Ishikawa (cell line): Measurements from ENCODE around the gene ACSM3.

ENCODE experiments used
- CEBPB ChIP-seq: IDR thresholded peaks from 2 replicates; pipeline ENCODE4 v1.6.1; 2012
- CREB1 ChIP-seq: IDR thresholded peaks from 2 replicates; pipeline ENCODE4 v1.6.1; 2012; ENCODE audit warnings: low read depth
- EGR1 ChIP-seq: IDR thresholded peaks from 2 replicates; pipeline ENCODE4 v1.6.1; 2012
- EP300 ChIP-seq: IDR thresholded peaks from 2 replicates; pipeline ENCODE4 v1.6.1; 2012; ENCODE audit warnings: borderline replicate concordance
- FOXM1 ChIP-seq: IDR thresholded peaks from 2 replicates; pipeline ENCODE4 v1.6.1; 2012; ENCODE audit warnings: low read depth, borderline replicate concordance
- MAX ChIP-seq: IDR thresholded peaks from 2 replicates; pipeline ENCODE4 v1.6.1; 2012
- NFIC ChIP-seq: IDR thresholded peaks from 2 replicates; pipeline ENCODE4 v1.6.1; 2012
- RAD21 ChIP-seq: IDR thresholded peaks from 2 replicates; pipeline ENCODE4 v1.6.1; 2012; ENCODE audit warnings: low read depth
- REST ChIP-seq: IDR thresholded peaks from 2 replicates; pipeline ENCODE4 v1.6.1; 2012; ENCODE audit warnings: low read depth, mild to moderate bottlenecking
- TAF1 ChIP-seq: IDR thresholded peaks from 2 replicates; pipeline ENCODE4 v1.6.1; 2012; ENCODE audit warnings: low read depth, mild to moderate bottlenecking
- TCF12 ChIP-seq: IDR thresholded peaks from 2 replicates; pipeline ENCODE4 v1.6.1; 2012; ENCODE audit warnings: low read depth
- TEAD4 ChIP-seq: IDR thresholded peaks from 2 replicates; pipeline ENCODE4 v1.6.1; 2012
- USF1 ChIP-seq: IDR thresholded peaks from 2 replicates; pipeline ENCODE4 v1.6.1; 2012
- YY1 ChIP-seq: IDR thresholded peaks from 2 replicates; pipeline ENCODE4 v1.6.1; 2012; ENCODE audit warnings: low read depth
- ZBTB7A ChIP-seq: IDR thresholded peaks from 2 replicates; pipeline ENCODE4 v1.6.1; 2012; ENCODE audit warnings: low read depth

The ACSM3 gene

DNA sequence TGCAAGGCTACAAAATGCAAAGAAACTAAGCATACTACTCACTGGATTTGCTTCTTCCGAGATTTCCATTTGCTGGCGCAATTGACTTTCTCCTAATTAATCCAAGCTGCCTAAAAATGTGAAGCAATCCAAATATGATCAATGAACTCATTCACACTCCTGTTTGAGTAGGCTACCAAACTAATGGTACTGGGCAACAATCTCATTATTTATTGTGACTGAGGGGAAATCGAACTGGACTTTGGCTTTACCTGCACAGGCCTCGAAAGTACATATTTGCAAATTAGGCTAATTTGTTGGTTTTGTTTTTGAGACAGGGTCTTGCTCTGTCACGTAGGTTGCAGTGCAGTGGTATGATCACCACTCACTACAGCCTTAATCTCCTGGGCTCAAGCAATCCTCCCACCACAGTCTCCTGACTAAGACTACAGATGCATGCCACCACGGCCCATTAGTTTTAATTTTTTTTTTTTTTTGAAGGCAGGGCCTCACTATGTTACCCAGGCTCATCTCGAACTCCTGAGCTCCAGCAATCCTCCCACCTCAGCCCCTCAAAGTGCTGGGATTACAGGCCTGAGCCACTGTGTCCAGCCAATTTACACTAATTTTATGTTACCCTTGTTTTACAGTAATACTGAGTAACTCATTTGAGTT, 39.9 kb downstream of the ACSM3 start:
- TF ChIP-seq ZBTB7A (no peak), EP300 (no peak), YY1 (no peak), USF1 (no peak), REST (no peak), TAF1 (no peak), RAD21 (no peak), CEBPB (no peak), TEAD4 (no peak), MAX (no peak), TCF12 (no peak), CREB1 (no peak), NFIC (no peak)

- TF ChIP-seq TAF1 (peak; percentile 99), ZBTB7A (0 out of 2 replicates have a peak, but pooled peaks have one; percentile 35), CREB1 (no peak), CEBPB (no peak), MAX (peak; percentile 88), TEAD4 (no peak; the same call in 1 of the 2 replicates), NFIC (peak; percentile 46; the same call in 1 of the 2 replicates), EP300 (peak; percentile 13; the same call in 1 of the 2 replicates), USF1 (no peak; the same call in 1 of the 2 replicates), RAD21 (no peak), FOXM1 (peak; percentile 80; the same call in 1 of the 2 replicates), EGR1 (peak; percentile 42), REST (no peak; the same call in 1 of the 2 replicates), TCF12 (peak; percentile 72; the same call in 1 of the 2 replicates), YY1 (peak; percentile 93)
These were observed 42.6 kb downstream of the ACSM3 start, which contains the start of the genes ERI2 and REXO5 for GRCh38 chr16:20806168-20807050. Gene ERI2 (minus strand): TSS chr16:20806472. CDS start chr16:20806430, 42 bp downstream. Gene REXO5 (plus strand): TSS chr16:20806527. CDS start chr16:20806954, 427 bp downstream.

DNA sequence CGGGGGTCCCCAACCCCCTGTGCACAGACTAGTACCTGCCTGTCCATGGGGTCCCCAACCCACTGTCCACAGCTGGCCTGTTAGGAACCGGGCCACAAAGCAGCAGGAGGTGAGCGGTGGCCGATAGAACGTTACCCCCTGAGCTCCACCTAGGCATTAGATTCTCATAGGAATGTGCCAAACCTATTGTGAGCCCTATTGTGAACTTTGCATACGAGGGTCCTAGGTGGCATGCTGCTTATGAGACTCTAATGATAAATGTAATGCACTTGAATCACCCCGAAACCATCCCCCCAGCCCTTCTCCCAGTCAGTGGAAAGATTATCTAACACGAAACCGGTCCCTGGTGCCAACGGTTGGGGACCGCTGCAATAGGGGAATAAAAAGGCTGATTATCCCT, 44.0 kb downstream of the ACSM3 start:
- TF ChIP-seq TAF1 (no peak), ZBTB7A (no peak)

DNA sequence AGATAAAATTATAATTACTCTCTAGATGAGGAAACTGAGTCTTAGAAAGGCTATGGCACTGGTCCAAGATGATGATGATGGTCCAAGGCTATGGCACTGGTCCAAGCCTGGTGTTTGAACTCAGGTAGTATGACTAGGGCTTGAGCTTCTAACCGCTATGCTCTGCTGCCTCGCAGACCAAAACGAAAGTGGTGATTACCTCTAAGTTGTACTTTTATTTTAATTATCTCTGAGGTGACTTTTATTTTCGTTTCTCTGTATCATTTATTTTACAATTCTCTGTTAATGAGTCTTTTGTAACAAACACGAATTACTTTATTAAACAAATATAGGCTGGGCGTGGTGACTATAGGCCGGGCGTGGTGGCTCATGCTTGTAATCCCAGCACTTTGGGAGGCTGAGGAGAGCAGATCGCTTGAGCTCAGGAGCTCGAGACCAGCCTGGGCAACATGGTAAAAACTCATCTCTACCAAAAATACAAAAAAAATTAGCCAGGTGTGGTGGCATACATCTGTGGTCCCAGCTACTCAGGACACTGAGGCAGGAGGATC, 48.1 kb downstream of the ACSM3 start:
- no peak for TF ChIP-seq RAD21
- TF ChIP-seq USF1, result no peak
- TF ChIP-seq TCF12, result no peak
- no peak for TF ChIP-seq NFIC
- TF ChIP-seq TAF1, result no peak
- no peak for TF ChIP-seq MAX
- no peak for TF ChIP-seq FOXM1
- no peak for TF ChIP-seq ZBTB7A
- no peak for TF ChIP-seq CREB1
- no peak for TF ChIP-seq CEBPB
- no peak for TF ChIP-seq REST
- no peak for TF ChIP-seq EGR1
- TF ChIP-seq TEAD4, result no peak
